Lower lobe of right lung (tissue), 2 donors: Measurements from ENCODE around the gene FHL3. TPM values are rescaled to one million over a fixed set of nuclear protein-coding genes. Genes with fewer than 3 reads are reported as not detected.
"Not testable (repeated sequence)": the region's sequence is repeated elsewhere in the genome, so short reads cannot be mapped to it uniquely, and the experiment has no call there.

ENCODE experiments used
- ATAC-seq, 2 donors: fragments of 200-7000 bp; cut with Tn5 transposase; one replicate each; pipeline ENCODE4 v1.9.1; 2020 to 2022; ENCODE audit warnings: mild to moderate bottlenecking in 2 of 2, moderate library complexity in 2 of 2
- DNase-seq: peaks from one replicate; pipeline ENCODE4 v3.0.0-alpha.2; 2020
- H3K27ac ChIP-seq: fragments of 200-600 bp; one replicate; pipeline ENCODE4 v1.8.0; 2022
- H3K27me3 ChIP-seq: fragments of 200-600 bp; one replicate; pipeline ENCODE4 v1.8.0; 2022; ENCODE audit warnings: low read depth
- H3K36me3 ChIP-seq: fragments of 200-600 bp; one replicate; pipeline ENCODE4 v1.8.0; 2022; ENCODE audit warnings: mild to moderate bottlenecking
- H3K4me1 ChIP-seq: fragments of 200-600 bp; one replicate; pipeline ENCODE4 v1.8.0; 2022
- H3K4me3 ChIP-seq: fragments of 200-600 bp; one replicate; pipeline ENCODE4 v1.8.0; 2022; ENCODE audit warnings: mild to moderate bottlenecking
- H3K9me3 ChIP-seq: fragments of 200-600 bp; one replicate; pipeline ENCODE4 v1.8.0; 2022
- CTCF ChIP-seq: fragments of 200-600 bp; IDR thresholded peaks from one replicate; pipeline ENCODE4 v1.8.0; 2022; ENCODE audit warnings: antibody characterized with exemption, mild to moderate bottlenecking
- intact Hi-C: fragments of 100-400 bp; cut with DNase I; formaldehyde crosslinking; loops from one replicate; pipeline ENCODE4 v1.11.0; 2022
- total RNA-seq: library from RNA; stranded (reverse); fragmentation: NEBNext Ultra II Directional; extraction: Animal tissue kit (Norgen Biotek cat#: 25700); gene quantifications from one replicate; pipeline ENCODE4 v1.2.1, GENCODE V29; 2021
- donor health status: DM: no; HTN: yes; CAD: no; lungs with severe emphysema.

FHL3 gene
- total RNA-seq, 1 donor from 2014 or later, result 16.9 TPM

GRCh38 chr1:38038861-38039260 is 33.5 kb upstream of the FHL3 start:
- Histone ChIP-seq H3K4me3 (no peak overlapping the region), H3K36me3 (no peaks in the 10 kb centered on the region), H3K27ac (no peak overlapping the region), H3K9me3 (no peaks in the 10 kb centered on the region), H3K4me1 (no peaks in the 10 kb centered on the region), H3K27me3 (peaks cover 51% of the 10 kb centered on the region)
- no peak for TF ChIP-seq CTCF
- ATAC-seq (no peak), DNase-seq (no peak)
- intact Hi-C loops, result no loop called here

GRCh38 chr1:38037221-38037939 is 32.1 kb upstream of the FHL3 start:
- Histone ChIP-seq H3K27ac (no peak overlapping the region), H3K4me1 (no peaks in the 10 kb centered on the region), H3K27me3 (peaks cover 46% of the 10 kb centered on the region), H3K4me3 (no peak overlapping the region), H3K9me3 (no peaks in the 10 kb centered on the region), H3K36me3 (no peaks in the 10 kb centered on the region)
- DNase-seq (no peak), ATAC-seq (peak in 1 of 2 donors; percentile 36)
- peak; percentile 23 for TF ChIP-seq CTCF
- intact Hi-C loops, result no loop called here

GRCh38 chr1:38034871-38035270 is 29.6 kb upstream of the FHL3 start:
- Histone ChIP-seq H3K27ac (no peak overlapping the region), H3K4me3 (no peak overlapping the region), H3K9me3 (no peaks in the 10 kb centered on the region), H3K36me3 (no peaks in the 10 kb centered on the region), H3K27me3 (peaks cover 26% of the 10 kb centered on the region), H3K4me1 (peaks cover 12% of the 10 kb centered on the region)
- ATAC-seq (no peak), DNase-seq (no peak)
- intact Hi-C loops, result no loop called here
- TF ChIP-seq CTCF, result no peak

- H3K9me3 ChIP-seq, ATAC-seq, H3K4me3 ChIP-seq, H3K27ac ChIP-seq, DNase-seq, H3K36me3 ChIP-seq, intact Hi-C loops: not testable (repeated sequence)
- Histone ChIP-seq H3K4me1 (peaks cover 22% of the 10 kb centered on the region), H3K27me3 (peaks cover 14% of the 10 kb centered on the region)
Observed at GRCh38 chr1:38032992-38033391, 27.7 kb upstream of the FHL3 start.

- no peak for TF ChIP-seq CTCF
- Histone ChIP-seq H3K4me1 (peaks cover 28% of the 10 kb centered on the region), H3K27me3 (peaks cover 10% of the 10 kb centered on the region), H3K9me3 (no peaks in the 10 kb centered on the region), H3K36me3 (no peaks in the 10 kb centered on the region), H3K27ac (no peak overlapping the region), H3K4me3 (no peak overlapping the region)
- DNase-seq, result no peak
- intact Hi-C loops, result no loop called here
- no peak for ATAC-seq
Observed at GRCh38 chr1:38031513-38031866, 26.2 kb upstream of the FHL3 start.

GRCh38 chr1:38030596-38031512 is 25.5 kb upstream of the FHL3 start:
- ATAC-seq (no peak), DNase-seq (no peak)
- intact Hi-C loops, result no loop called here
- H3K27ac ChIP-seq, result no peak overlapping the region
- H3K9me3 ChIP-seq, result no peaks in the 10 kb centered on the region
- peaks cover 4% of the 10 kb centered on the region for H3K36me3 ChIP-seq
- no peak for TF ChIP-seq CTCF
- H3K4me3 ChIP-seq, result no peak overlapping the region
- H3K27me3 ChIP-seq, result peaks cover 10% of the 10 kb centered on the region
- H3K4me1 ChIP-seq, result peaks cover 28% of the 10 kb centered on the region
